Stimulated activated CD4-positive, alpha-beta T cell treated with anti-CD3 and anti-CD28 coated beads, TNF-alpha, amount 100 ng/mL, for 1 hour (primary cell): ENCODE data around the gene MTPN.

ENCODE experiments used
- DNase-seq, 3 donors: peaks; one replicate each; pipeline ENCODE4 v3.0.0-alpha.2; 2020; ENCODE audit warnings: low read depth in 3 of 3, low spot score in 1 of 3

MTPN gene

GRCh38 chr7:135929249-135929648 is 47.9 kb downstream of the MTPN start:
- DNase-seq, result no peak

- DNase-seq, result no peak
Observed at GRCh38 chr7:135928136-135928535, 49.0 kb downstream of the MTPN start.

DNA sequence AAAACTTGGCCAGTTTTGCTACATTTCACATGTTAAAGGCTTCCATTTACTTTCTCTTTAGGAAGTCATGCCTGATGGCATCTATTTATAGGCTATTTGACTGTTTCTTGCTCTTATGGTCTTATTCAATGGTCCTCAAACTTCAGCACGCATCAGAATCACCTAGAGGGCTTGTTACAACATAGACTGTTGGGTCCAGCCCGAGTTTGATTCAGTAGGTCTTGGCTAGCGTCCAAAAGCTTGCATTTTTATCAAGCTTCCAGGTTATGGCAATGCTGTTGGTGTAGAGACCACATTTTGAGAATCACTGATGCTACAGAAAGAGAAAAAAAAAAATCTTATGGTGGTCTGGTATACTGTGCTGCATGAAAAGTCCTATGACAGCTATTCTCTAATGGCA is 51.9 kb downstream of the MTPN start:
- DNase-seq, result no peak

- no peak for DNase-seq
Observed at GRCh38 chr7:135924302-135924701, 52.9 kb downstream of the MTPN start.

DNA sequence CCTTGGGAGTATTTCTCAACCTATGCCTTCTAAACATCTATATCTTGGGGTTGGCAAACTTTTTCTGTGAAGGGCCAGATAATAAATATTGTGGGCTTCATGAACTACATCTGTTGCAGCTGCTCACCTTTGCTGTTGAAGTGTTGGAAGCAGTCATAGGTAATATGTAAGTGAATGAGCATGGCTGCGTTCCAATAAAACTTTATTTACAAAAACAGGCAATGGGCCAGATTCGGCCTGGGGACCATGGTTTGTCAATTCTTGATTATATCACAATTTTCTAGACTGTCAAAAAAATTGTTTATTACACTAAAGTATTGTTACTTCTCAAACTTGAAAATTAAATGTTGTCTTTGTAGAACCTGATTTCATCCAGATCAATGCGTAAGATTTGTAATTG is 54.9 kb downstream of the MTPN start:
- no peak for DNase-seq

GRCh38 chr7:135920478-135920877 is 56.7 kb downstream of the MTPN start:
- DNase-seq, result no peak

DNA sequence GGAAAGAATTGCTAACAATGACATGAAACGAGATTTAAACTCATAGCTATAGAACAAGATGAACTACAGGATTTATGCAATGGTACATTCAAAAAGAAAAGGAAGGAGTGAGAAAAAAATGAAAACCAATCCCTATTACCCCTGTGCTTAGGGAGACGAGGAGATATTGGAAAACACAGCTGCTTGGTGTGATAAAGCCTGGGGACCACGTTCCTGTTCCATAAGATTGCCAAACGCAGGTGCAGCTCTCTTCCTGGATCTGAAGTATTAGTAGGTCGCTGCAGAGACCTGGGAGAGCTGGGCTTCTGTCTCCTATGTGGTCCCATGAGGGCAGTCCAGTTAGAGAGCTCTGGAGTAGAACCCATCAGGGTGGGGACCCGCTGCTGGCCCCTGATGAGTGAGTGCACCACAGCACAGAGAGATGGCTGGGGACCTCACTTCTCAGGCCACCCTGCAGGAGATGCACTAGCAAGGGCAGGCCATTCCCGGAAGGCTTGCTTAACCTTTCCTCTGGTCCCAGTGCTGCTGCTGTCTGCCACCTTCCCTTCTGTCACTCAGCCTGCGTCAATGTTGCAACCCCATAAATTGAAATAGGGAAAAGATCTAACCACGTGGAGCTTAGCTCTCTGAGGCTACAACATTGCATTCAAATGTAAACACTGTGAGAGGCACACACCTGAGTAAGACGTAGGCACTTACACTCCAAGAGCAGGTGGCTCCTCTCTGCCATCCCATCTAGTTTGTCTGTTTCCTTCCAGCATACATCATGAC is 57.9 kb downstream of the MTPN start:
- DNase-seq, result no peak

DNA sequence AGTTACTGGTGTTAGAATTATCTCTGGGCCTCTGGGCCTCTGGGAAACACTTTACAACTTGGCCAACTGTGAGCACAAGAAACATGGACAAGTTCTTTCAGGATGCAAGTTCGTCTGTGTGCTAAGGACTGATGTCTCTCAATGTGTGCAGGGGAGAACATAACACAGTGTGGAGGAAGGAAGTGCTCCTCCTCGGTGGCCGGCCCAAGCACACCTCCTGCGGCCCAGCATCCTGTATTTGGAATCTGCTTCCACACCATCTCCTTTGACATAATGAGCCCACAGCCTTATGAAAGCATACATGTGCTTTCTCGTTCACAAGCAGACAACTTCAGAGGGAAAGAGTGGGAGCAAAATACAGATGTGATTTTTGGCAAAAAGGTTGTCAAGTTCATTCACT is 59.0 kb downstream of the MTPN start:
- no peak for DNase-seq

GRCh38 chr7:135917721-135918120 is 59.4 kb downstream of the MTPN start:
- no peak for DNase-seq

DNA sequence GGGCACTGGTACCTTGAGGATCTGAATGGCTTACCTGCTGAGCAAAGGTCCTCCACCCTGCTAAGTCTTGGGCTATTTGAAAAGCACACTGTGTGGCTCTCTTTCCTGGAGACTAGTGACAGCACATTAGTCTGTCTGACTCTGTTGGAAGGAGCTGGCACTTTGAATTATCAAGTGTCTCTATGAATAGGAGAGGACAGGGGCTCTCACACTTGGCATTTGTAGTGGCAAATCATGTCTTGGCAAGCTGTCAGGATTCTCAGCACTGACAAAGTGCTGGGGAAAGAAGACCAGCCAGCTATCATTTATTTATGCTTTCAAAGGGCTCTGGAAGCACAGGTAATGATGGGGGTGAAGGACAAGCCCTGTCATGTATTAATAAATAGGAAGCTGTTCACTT is 62.8 kb downstream of the MTPN start:
- no peak for DNase-seq

DNA sequence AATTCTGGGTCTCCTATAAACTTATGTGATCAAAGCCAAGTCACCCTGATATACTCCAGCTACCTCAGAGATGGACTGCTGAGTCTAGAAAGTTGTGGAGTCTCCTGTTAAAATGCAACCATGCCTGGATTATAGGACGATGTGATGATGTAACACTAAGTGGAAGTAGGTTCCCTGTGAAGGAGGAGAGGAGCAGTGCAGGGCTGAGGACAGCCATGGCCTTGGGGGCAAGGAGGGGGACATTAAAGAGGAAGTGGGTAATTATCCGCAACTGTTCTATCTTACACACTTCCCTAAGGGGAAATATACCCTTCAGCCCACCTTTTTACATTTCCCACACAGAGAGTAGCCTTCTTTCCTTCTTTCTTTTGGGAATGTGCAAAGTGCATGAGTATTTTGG is 63.8 kb downstream of the MTPN start:
- no peak for DNase-seq

- no peak for DNase-seq
Observed at GRCh38 chr7:135911099-135911498, 66.1 kb downstream of the MTPN start.

DNA sequence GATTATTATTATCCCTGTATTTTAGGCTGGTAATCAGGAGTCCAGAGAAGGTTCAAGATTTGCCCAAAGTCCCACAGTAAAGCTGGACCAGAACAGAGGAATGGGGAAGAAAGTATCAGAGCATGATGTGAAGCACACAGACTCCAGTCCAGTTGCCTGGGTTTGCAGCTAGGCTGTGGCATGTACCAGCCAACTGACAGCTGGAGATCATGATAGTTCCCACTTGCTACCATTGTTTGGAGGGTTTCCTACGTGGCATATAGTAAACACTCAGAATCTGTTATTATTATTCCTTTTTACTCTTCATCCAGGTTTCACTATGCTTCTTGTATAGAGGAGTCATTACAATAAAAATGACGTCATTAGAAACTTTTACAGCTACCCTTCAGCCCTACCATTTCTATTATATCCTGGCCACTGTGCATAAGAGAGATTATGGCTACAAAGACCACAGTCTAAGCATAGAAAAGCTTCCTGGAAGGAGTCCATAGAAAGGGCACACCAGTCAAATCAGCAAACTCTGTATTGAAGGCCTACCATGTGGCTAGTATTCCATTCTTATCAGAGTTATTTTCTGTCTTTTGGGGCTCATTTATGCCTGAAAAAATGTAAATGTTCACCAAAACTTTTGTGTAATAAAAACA is 66.6 kb downstream of the MTPN start:
- DNase-seq, result no peak

DNA sequence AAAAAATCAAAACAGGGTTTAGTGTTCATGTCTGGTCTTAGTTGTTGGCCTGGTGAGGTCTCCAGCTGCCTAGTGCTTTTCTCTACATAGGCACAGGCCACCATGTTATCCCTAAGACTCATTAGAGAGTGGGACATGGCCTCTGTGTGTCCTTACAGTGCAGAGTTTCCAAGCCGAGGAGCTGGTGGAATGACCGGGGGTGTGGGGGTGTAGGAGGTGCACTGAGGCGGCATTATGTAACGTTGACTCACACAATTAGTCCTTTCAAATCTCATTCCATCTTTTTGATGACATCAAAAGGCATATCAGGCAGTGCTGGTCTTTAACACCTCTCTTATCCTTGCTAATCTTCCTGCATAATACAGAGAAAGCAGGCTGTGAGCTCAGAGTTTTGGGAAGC is 71.3 kb downstream of the MTPN start:
- no peak for DNase-seq

- DNase-seq, result no peak
Observed at GRCh38 chr7:135905355-135905754, 71.8 kb downstream of the MTPN start.

DNA sequence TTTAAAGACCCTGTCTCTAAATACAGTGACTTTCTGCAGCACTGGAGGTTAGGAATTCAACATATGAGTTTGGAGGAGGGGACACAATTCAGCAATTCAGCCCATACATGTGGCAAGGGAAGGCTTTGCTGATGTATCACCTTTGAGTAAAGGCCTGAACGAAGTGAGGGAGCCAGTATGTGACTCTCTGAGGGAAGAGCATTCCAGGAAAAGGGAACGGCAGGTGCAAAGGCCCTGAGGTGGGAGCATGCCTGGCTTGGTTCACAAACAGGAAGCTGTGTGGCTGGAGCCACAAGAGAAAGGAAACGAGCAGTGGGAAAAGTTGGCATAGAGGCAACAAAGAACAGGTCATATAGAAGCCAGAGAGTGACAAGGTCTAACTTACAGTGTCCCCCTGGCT is 72.9 kb downstream of the MTPN start:
- no peak for DNase-seq

GRCh38 chr7:135901585-135902540 is 75.3 kb downstream of the MTPN start:
- DNase-seq, result no peak

DNA sequence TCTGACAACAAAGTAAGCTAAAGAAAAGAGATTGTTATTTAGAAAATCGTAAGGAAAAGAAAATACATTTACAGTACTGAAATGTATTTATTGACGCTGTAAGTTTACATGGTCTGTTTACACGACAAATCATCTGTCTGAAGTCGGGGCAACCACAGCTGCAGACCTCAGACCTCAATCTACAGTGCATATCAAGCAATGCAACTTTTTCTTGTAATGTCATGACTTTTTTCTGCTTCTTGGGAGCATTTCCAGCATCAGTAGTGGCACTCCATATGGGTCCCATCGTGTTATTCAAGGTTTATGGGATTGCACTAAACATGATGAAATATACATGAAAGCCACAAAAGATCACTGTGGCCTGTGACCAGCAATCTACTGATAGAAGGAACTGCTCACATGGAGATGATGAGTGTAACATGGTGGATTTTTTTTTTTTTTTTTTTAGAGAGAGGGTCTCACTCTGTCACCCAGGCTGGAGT is 77.1 kb downstream of the MTPN start:
- DNase-seq, result no peak

GRCh38 chr7:135899458-135900064 is 77.6 kb downstream of the MTPN start:
- DNase-seq, result no peak

DNA sequence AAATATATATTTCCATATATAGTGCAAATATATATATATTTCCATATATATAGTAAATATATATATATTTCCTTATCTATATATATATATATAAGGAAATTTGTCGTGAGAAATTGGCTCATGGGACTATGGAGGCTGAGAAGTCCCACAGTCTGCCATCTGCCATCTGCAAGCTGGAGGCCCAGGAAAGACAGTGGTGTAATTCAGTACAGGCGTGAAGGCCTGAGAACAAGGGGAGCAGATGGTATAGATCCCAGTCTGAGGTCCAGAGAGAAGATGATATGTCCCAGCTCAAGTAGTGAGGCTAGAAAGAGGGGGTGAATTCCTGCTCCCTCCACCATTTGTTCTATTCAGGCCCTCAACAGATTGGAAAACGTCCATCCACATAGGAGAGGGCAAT is 78.9 kb downstream of the MTPN start:
- no peak for DNase-seq

DNA sequence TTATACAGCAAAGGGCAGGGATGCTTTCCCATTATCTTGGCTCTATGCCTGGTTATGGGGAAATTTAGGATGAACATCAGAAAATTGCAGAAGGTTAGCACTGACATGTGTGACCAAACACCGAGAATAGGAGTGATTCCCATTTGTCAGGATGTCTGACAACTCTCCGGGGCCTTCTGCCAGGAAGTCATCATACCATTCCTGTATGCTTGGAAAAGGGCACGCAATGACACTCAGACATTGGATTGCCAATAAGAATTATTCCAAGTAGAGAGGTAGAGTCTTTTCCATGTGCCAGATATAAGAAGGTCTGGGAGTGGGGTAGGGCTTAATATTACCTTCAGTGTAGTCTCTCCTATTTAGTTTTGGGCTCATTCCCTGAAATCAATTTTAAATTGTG is 82.3 kb downstream of the MTPN start:
- DNase-seq, result no peak
